ENCODE measurements around the gene KLHDC8B.

GRCh38 chr3:49219132-49219531, 47.7 kb downstream of the KLHDC8B start:
- TF ChIP-seq CTCF (IDR thresholded peaks at IDR 0.05; ENCODE audit: low read length) (no peak), EZH2 (IDR thresholded peaks at IDR 0.05; ENCODE audit: borderline replicate concordance, low read length) (no peak)
